HEK293 (cell line): ENCODE measurements around the gene SHD.

ENCODE experiments used
- HOXA7 ChIP-seq: sonication (generic); formaldehyde crosslinking; IDR thresholded peaks from 2 replicates; pipeline ENCODE4 v1.8.1; 2022; ENCODE audit warnings: missing genetic modification reagents, borderline replicate concordance
- ZFP41 ChIP-seq: fragments of 450-650 bp; formaldehyde crosslinking; IDR thresholded peaks from 2 replicates; pipeline ENCODE4 v1.5.1; 2016; ENCODE audit warnings: missing biosample characterization, missing genetic modification characterization, borderline replicate concordance
- ZNF18 ChIP-seq: fragments of 450-650 bp; formaldehyde crosslinking; IDR thresholded peaks from 2 replicates; pipeline ENCODE4 v1.5.1; 2016; ENCODE audit warnings: missing biosample characterization, missing genetic modification characterization
- TF ChIP-seq, protein P1 (sequence below): fragments of 450-650 bp; formaldehyde crosslinking; IDR thresholded peaks from 2 replicates; pipeline ENCODE4 v1.5.1; 2016; ENCODE audit warnings: missing biosample characterization, missing genetic modification characterization

GRCh38 chr19:4319067-4319718, 40.1 kb downstream of the SHD start:
- TF ChIP-seq ZFP41 (tag by site-specific recombination) (no peak), ZNF18 (tag by site-specific recombination) (no peak), HOXA7 (CRISPR knock-in tag) (no peak)
- TF ChIP-seq, protein P1, sequence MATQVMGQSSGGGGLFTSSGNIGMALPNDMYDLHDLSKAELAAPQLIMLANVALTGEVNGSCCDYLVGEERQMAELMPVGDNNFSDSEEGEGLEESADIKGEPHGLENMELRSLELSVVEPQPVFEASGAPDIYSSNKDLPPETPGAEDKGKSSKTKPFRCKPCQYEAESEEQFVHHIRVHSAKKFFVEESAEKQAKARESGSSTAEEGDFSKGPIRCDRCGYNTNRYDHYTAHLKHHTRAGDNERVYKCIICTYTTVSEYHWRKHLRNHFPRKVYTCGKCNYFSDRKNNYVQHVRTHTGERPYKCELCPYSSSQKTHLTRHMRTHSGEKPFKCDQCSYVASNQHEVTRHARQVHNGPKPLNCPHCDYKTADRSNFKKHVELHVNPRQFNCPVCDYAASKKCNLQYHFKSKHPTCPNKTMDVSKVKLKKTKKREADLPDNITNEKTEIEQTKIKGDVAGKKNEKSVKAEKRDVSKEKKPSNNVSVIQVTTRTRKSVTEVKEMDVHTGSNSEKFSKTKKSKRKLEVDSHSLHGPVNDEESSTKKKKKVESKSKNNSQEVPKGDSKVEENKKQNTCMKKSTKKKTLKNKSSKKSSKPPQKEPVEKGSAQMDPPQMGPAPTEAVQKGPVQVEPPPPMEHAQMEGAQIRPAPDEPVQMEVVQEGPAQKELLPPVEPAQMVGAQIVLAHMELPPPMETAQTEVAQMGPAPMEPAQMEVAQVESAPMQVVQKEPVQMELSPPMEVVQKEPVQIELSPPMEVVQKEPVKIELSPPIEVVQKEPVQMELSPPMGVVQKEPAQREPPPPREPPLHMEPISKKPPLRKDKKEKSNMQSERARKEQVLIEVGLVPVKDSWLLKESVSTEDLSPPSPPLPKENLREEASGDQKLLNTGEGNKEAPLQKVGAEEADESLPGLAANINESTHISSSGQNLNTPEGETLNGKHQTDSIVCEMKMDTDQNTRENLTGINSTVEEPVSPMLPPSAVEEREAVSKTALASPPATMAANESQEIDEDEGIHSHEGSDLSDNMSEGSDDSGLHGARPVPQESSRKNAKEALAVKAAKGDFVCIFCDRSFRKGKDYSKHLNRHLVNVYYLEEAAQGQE: no peak
